ENCODE results near the gene ST3GAL4. TPM values are rescaled to one million over a fixed set of nuclear protein-coding genes. Genes with fewer than 3 reads are reported as not detected.

Gene ST3GAL4
- total and polyA plus RNA-seq, 9 of the 15 experiments (the other 6 are each of a cell fraction or from before 2014, with no cell fraction given): 0.27 to 22.9 (median 10.5) TPM

- no peak for TF ChIP-seq RREB1 (CRISPR knock-in tag; IDR thresholded peaks at IDR 0.05)
These were observed 36.1 kb upstream of the ST3GAL4 start (continued) for GRCh38 chr11:126319374-126319740.

GRCh38 chr11:126322996-126323395, 32.5 kb upstream of the ST3GAL4 start:
- CTCF ChIA-PET (ENCODE audit: low intra/inter-chr PET ratio): no interaction called here
- no peak overlapping the region for H3K4me3 ChIP-seq
- no peaks in the 10 kb centered on the region for H3K36me3 ChIP-seq (ENCODE audit: control insufficient read depth, insufficient read depth, low read length)
- H3K27me3 ChIP-seq (ENCODE audit: control insufficient read depth in 2 of 2, insufficient read depth in 2 of 2, low read length in 2 of 2): no peaks in the 10 kb centered on the region
- no peaks in the 10 kb centered on the region for H3K9me3 ChIP-seq (replicated peaks; ENCODE audit: control insufficient read depth, insufficient read depth, low read depth, low read length)
- no peak for ATAC-seq
- H3K27ac ChIP-seq (ENCODE audit: extremely low read depth, low read depth, low read length): no peak overlapping the region
- H3K9me1 ChIP-seq (ENCODE audit: control insufficient read depth, insufficient read depth, low read length): no peaks in the 10 kb centered on the region
- H3K79me2 ChIP-seq (ENCODE audit: control insufficient read depth, insufficient read depth, low read length): no peaks in the 10 kb centered on the region
- peaks cover 3% of the 10 kb centered on the region; the same call in 1 of the 2 replicates for H4K20me1 ChIP-seq (replicated peaks; ENCODE audit: control insufficient read depth, insufficient read depth, low read length)
- BruUV-seq (replicated peaks): no TSS peak
- no peak for FAIRE-seq
- WGBS (ENCODE audit: insufficient coverage, low coverage, missing lambda C conversion rate): 74% methylated on average over 3 of the region's 3 CpGs
- POLR2A ChIA-PET: interaction anchor here (1.1 kb wide), 1 partner anchor 16 kb away, joined by 3 read pairs; no protein-coding TSS in a partner anchor
- H3K9ac ChIP-seq (ENCODE audit: insufficient read depth in 1 of 2, low read depth in 2 of 2, low read length in 2 of 2): no peak overlapping the region
- in situ Hi-C loops (cut with MboI): loop anchor here (25.0 kb wide), 2 partner anchors 89 to 664 kb away; no protein-coding TSS in a partner anchor
- H2AFZ ChIP-seq (ENCODE audit: low read depth, low read length): no peak overlapping the region
- H3K4me1 ChIP-seq (replicated peaks in 1 of 2; ENCODE audit: control insufficient read depth in 2 of 2, insufficient read depth in 2 of 2, low read length in 2 of 2): peaks cover 0 to 3% of the 10 kb centered on the region in 2 experiments; a peak in 3 of 5 replicates
- intact Hi-C loops (cut with micrococcal nuclease): no loop called here
- DNase-seq (ENCODE audit: extremely low read depth in 1 of 4, low spot score in 3 of 4): no peak
- no peak overlapping the region for H3K4me2 ChIP-seq (ENCODE audit: insufficient read depth, low read length)
- no peak for TF ChIP-seq BRF2 (IDR thresholded peaks at IDR 0.05; ENCODE audit: borderline replicate concordance, insufficient read depth, insufficient read length)
- no peak for TF ChIP-seq FOXK1 (CRISPR knock-in tag; IDR thresholded peaks at IDR 0.05; ENCODE audit: borderline replicate concordance)
- no peak for TF ChIP-seq TSHZ1 (CRISPR knock-in tag; IDR thresholded peaks at IDR 0.05)
- TF ChIP-seq CBFA2T3 (IDR thresholded peaks at IDR 0.05): no peak
- no peak for TF ChIP-seq YBX1 (IDR thresholded peaks at IDR 0.05)
- no peak for TF ChIP-seq ZNF75A (CRISPR knock-in tag; IDR thresholded peaks at IDR 0.05)
- no peak for TF ChIP-seq JUND (IDR thresholded peaks at IDR 0.05; ENCODE audit: borderline replicate concordance, low read depth, low read length)
- no peak for TF ChIP-seq JUND (tag; IDR thresholded peaks at IDR 0.05; ENCODE audit: borderline replicate concordance, low read depth, low read length)
- TF ChIP-seq CHD2 (IDR thresholded peaks at IDR 0.05; ENCODE audit: low read depth, low read length): no peak

All from K562 (cell line).